ENCODE data around the gene UBAC2. TPM values are rescaled to one million over a fixed set of nuclear protein-coding genes. Genes with fewer than 3 reads are reported as not detected.

The UBAC2 gene
- total and polyA plus RNA-seq, 9 donors = 38.7 to 87.5 (median 48.0) TPM

DNA sequence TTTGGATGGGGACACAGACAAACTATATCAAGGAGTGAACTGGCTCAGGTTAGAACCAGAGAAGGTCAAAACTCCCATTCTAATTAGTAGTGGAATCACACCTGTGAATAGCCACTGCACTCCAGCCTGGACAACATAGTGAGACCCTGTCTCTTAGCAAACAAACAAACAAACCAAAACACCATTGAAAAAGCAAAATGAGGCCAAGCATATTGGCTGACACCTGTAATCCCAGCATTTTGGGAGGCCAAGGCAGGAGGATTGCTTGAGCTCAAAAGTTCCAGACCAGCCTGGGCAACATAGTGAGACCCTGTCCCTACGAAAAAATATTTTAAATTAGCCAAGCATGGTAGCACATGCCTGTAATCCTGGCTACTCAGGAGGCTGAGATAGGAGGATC lies 39.1 kb upstream of the UBAC2 start:
- H3K9me3 ChIP-seq = no peaks in the 10 kb centered on the region
- H3K36me3 ChIP-seq = no peaks in the 10 kb centered on the region
- H3K4me1 ChIP-seq (ENCODE audit: insufficient read depth) = no peaks in the 10 kb centered on the region
- intact Hi-C loops (cut with DNase I) = no loop called here
- 78 to 87% (median 82%) methylated on average over 1 of the region's 1 CpG for WGBS, 3 donors
- H3K4me3 ChIP-seq = no peak overlapping the region
- H3K27me3 ChIP-seq = no peaks in the 10 kb centered on the region
- no peak for DNase-seq
- H3K27ac ChIP-seq = no peak overlapping the region
- TF ChIP-seq CTCF (IDR thresholded peaks at IDR 0.05) (no peak), POLR2A (IDR thresholded peaks at IDR 0.05) (no peak)

DNA sequence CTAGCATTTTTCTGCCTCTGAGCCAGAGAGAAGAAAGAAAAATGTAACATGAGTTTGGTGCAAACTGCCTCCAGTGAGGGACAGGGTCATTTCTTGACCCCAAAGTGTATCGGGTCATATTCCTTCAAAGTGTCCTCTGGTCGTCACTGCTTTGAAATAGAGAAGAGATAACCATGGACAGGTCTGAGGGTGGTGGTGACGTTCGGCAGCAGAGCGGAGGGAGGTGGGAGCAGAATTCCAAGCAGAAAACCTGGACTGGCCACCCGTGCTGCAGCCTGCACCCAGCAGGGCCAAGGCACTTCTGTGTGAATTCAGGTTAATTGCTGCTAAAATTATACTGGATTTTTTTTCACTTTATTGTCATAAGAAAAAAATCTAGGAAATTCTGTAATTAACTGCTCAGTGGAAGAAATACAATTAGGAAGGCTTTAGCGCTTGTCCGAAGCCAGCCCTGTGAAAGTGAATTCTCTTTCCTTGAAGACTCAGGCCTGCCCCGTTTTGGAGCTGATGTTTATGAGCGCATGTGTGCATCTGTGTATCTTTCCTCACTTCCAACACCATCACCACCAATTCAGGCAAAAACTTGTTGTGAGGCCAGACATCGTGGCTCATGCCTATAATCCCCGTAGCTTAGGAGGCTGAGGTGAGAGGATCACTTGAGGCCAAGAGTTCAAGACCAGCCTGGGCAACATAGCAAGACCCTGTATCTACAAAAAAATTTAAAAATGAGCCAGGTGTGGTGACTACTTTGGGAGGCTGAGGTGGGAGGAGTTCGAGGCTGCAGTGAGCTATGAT lies 37.9 kb upstream of the UBAC2 start:
- 63 to 70% (median 66%) methylated on average over 13 of the region's 13 CpGs for WGBS, 3 donors
- no peak for DNase-seq
- Histone ChIP-seq H3K27me3 (no peaks in the 10 kb centered on the region), H3K36me3 (no peaks in the 10 kb centered on the region), H3K4me3 (no peak overlapping the region), H3K9me3 (no peaks in the 10 kb centered on the region), H3K4me1 (ENCODE audit: insufficient read depth) (no peaks in the 10 kb centered on the region), H3K27ac (no peak overlapping the region)
- no peak for TF ChIP-seq EP300 (IDR thresholded peaks at IDR 0.05)
- no peak for TF ChIP-seq CTCF (IDR thresholded peaks at IDR 0.05)
- TF ChIP-seq POLR2A (IDR thresholded peaks at IDR 0.05) = no peak
- intact Hi-C loops (cut with DNase I) = no loop called here

DNA sequence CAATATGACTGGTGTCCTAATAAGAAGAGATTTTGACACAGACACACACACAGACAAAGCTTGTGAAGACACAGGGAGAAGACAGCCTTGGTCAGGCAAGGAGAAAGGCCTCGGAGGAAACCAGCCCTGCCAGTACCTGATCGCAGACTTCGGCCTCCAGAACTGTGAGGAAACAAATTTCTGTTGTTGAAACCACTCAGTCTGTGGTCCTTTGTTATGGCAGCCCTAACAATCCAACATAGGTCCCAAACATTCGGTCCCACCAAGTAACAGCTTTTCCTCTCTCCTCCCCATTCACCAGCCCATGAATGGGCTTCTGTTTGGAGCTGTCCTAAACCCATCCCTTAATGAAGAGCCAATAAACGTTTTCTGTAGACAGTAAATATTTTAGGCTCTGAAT lies 36.4 kb upstream of the UBAC2 start:
- TF ChIP-seq EP300 (IDR thresholded peaks at IDR 0.05) = no peak
- TF ChIP-seq CTCF (IDR thresholded peaks at IDR 0.05) = no peak
- TF ChIP-seq POLR2A (IDR thresholded peaks at IDR 0.05) = no peak
- H3K4me3 ChIP-seq = no peak overlapping the region
- WGBS, 3 donors = 69 to 86% (median 75%) methylated on average over 5 of the region's 5 CpGs
- no peaks in the 10 kb centered on the region for H3K4me1 ChIP-seq (ENCODE audit: insufficient read depth)
- no peaks in the 10 kb centered on the region for H3K27me3 ChIP-seq
- DNase-seq = no peak
- H3K9me3 ChIP-seq = no peaks in the 10 kb centered on the region
- H3K36me3 ChIP-seq = no peaks in the 10 kb centered on the region
- intact Hi-C loops (cut with DNase I) = no loop called here
- no peak overlapping the region for H3K27ac ChIP-seq

DNA sequence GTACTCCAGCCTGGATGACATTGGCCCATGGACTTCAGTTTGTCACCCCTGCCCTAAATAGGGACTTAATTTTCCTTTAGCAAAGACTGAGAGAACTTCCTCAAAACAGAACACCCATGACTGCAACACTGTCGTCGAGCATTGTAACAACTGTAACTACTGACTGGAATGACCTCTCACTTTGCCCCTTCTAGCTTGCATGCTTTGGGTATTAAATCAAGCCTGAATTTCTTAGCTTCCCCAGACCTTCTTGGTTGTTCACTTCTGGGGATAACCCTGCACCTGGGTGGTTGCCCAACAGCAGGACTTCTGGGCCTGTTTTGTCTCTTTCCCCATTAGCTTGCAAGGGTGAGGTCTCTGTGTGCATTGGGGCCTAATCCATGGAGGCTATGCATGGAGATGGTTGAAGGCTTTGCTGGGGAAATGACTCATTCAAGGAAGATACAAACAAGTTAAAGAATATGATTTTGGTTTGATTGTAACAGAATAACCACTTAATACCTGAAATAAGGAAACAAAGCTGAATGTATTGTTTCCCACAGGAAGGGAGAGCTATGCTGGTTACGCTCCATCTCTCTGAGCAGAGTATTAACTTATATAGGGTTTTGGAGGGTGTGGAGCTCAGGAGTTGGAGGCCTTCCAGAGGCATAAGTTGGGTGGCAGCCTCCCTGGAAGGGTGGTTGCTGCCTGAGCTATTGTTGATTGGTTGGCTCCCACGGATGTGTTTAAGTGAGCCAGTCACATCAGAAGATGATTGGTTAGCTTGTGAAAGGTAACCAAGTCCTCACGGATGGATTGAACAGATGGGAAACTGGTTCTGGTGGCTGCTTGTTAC lies 34.7 kb upstream of the UBAC2 start:
- WGBS, 3 donors = 85 to 89% (median 86%) methylated on average over 5 of the region's 5 CpGs
- H3K9me3 ChIP-seq = no peaks in the 10 kb centered on the region
- no peaks in the 10 kb centered on the region for H3K27me3 ChIP-seq
- no peak overlapping the region for H3K4me3 ChIP-seq
- TF ChIP-seq CTCF (IDR thresholded peaks at IDR 0.05) = no peak
- no peak for TF ChIP-seq POLR2A (IDR thresholded peaks at IDR 0.05)
- no peak for TF ChIP-seq EP300 (IDR thresholded peaks at IDR 0.05)
- H3K4me1 ChIP-seq (ENCODE audit: insufficient read depth) = no peaks in the 10 kb centered on the region
- no peak overlapping the region for H3K27ac ChIP-seq
- no peak for DNase-seq
- intact Hi-C loops (cut with DNase I) = no loop called here
- no peaks in the 10 kb centered on the region for H3K36me3 ChIP-seq
